Upper lobe of right lung (tissue), 1 donor: ENCODE results near the gene SPAG6. TPM values are rescaled to one million over a fixed set of nuclear protein-coding genes. Genes with fewer than 3 reads are reported as not detected.

ENCODE experiments used
- ATAC-seq: fragments of 200-7000 bp; cut with Tn5 transposase; one replicate; pipeline ENCODE4 v1.9.1; 2020; ENCODE audit warnings: mild to moderate bottlenecking, moderate library complexity
- DNase-seq: peaks from one replicate; pipeline ENCODE4 v3.0.0-alpha.2; 2020
- H3K27ac ChIP-seq: fragments of 200-600 bp; one replicate; pipeline ENCODE4 v1.8.0; 2022
- H3K27me3 ChIP-seq: fragments of 200-600 bp; one replicate; pipeline ENCODE4 v1.8.0; 2022; ENCODE audit warnings: mild to moderate bottlenecking
- H3K36me3 ChIP-seq: fragments of 200-600 bp; one replicate; pipeline ENCODE4 v1.8.0; 2022
- H3K4me1 ChIP-seq: fragments of 200-600 bp; one replicate; pipeline ENCODE4 v1.8.0; 2022
- H3K4me3 ChIP-seq: fragments of 200-600 bp; one replicate; pipeline ENCODE4 v1.8.0; 2022; ENCODE audit warnings: mild to moderate bottlenecking
- H3K9me3 ChIP-seq: fragments of 200-600 bp; one replicate; pipeline ENCODE4 v1.8.0; 2022
- intact Hi-C: fragments of 100-400 bp; cut with DNase I; formaldehyde crosslinking; loops from one replicate; pipeline ENCODE4 v1.11.0; 2022
- total RNA-seq: library from RNA; stranded (reverse); fragmentation: NEBNext Ultra II Directional; extraction: Animal tissue kit (Norgen Biotek cat#: 25700); gene quantifications from one replicate; pipeline ENCODE4 v1.2.1, GENCODE V29; 2021
- TF ChIP-seq, protein P1 (sequence below): fragments of 200-600 bp; IDR thresholded peaks from one replicate; pipeline ENCODE4 v1.8.0; 2022; ENCODE audit warnings: antibody characterized with exemption
- donor health status: DM: no; HTN: yes; CAD: no; lungs with severe emphysema.

The SPAG6 gene
- total RNA-seq, 1 donor from 2014 or later = not detected

DNA sequence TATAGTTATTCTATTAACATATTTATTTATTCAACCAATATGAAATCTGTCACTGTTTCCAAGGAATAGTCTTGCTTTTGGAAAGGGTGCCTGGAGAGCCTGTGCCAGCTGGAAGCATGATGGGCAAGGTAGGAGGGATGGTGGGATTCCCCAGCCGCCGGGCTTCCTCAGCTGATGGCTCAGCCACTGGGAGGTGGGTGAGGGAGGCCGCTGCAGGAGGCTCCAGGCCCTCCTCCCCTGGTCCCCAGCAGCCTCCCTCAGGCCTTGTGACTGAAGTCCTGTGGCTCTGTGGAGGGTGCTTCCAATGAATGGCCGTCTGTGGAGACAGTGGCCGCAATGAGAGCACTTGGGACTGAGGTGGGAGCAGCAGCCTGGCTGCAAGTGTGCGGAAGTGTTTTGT lies 27.0 kb downstream of the SPAG6 start:
- no peak for DNase-seq
- H3K9me3 ChIP-seq = no peaks in the 10 kb centered on the region
- H3K36me3 ChIP-seq = no peaks in the 10 kb centered on the region
- intact Hi-C loops = no loop called here
- no peaks in the 10 kb centered on the region for H3K27me3 ChIP-seq
- no peak for ATAC-seq
- no peaks in the 10 kb centered on the region for H3K4me1 ChIP-seq
- TF ChIP-seq, protein P1, sequence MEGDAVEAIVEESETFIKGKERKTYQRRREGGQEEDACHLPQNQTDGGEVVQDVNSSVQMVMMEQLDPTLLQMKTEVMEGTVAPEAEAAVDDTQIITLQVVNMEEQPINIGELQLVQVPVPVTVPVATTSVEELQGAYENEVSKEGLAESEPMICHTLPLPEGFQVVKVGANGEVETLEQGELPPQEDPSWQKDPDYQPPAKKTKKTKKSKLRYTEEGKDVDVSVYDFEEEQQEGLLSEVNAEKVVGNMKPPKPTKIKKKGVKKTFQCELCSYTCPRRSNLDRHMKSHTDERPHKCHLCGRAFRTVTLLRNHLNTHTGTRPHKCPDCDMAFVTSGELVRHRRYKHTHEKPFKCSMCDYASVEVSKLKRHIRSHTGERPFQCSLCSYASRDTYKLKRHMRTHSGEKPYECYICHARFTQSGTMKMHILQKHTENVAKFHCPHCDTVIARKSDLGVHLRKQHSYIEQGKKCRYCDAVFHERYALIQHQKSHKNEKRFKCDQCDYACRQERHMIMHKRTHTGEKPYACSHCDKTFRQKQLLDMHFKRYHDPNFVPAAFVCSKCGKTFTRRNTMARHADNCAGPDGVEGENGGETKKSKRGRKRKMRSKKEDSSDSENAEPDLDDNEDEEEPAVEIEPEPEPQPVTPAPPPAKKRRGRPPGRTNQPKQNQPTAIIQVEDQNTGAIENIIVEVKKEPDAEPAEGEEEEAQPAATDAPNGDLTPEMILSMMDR = no peak
- no peak overlapping the region for H3K27ac ChIP-seq
- H3K4me3 ChIP-seq = no peak overlapping the region

DNA sequence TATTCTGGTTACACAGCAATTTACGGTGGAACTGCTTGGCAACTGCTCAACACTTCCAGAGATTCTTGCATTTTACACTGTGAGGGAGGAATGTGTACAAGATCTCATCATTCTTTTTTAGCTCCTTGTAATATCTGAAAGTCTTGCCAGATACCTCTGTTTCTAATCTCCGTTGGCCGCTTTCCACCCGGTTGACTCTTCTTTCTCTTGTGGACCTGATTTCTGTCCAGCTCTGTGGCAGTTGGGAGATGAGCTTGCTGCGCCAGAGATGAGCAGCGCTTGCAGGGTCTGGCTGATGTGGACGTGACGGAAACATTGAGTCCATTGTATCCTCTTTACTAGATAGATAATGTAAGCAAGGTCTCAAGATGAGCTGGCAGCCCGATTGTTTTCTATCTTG lies 27.6 kb downstream of the SPAG6 start:
- Histone ChIP-seq H3K27me3 (no peaks in the 10 kb centered on the region), H3K27ac (no peak overlapping the region), H3K36me3 (no peaks in the 10 kb centered on the region), H3K4me3 (no peak overlapping the region), H3K4me1 (no peaks in the 10 kb centered on the region), H3K9me3 (no peaks in the 10 kb centered on the region)
- TF ChIP-seq, protein P1 = no peak
- DNase-seq = no peak
- intact Hi-C loops = no loop called here
- ATAC-seq = no peak

DNA sequence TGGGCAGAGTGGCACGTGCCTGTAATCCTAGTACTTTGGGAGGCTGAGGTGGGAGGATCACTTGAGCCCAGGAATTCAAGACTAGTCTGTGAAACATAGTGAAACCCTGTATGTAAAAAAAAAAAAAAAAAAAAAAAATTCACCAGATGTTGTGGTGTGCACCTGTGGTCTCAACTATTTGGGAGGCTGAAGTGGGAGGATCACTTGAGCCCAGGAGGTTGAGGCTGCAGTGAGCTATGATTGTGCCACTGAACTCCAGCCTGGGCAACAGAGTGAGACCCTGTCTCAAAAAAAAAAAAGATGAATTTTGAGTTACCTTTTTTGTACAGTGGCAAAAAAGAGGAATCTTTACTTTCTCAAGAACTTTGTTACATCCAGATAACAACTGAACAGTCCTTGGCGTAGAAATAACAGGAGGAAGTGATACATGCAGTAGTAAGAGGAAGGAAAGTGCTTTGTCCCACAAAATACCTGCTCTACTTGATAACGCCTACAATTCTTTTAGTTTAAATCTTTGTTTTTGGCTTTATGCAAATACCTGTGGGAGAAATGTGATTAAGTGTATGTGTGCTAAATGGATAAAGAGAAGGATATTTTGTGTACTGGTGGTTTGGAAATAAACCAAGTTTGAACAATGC lies 29.3 kb downstream of the SPAG6 start:
- Histone ChIP-seq H3K4me1 (no peaks in the 10 kb centered on the region), H3K27me3 (no peaks in the 10 kb centered on the region), H3K9me3 (no peaks in the 10 kb centered on the region), H3K4me3 (no peak overlapping the region), H3K36me3 (no peaks in the 10 kb centered on the region), H3K27ac (no peak overlapping the region)
- no peak for ATAC-seq
- TF ChIP-seq, protein P1 = no peak
- intact Hi-C loops = no loop called here
- no peak for DNase-seq

DNA sequence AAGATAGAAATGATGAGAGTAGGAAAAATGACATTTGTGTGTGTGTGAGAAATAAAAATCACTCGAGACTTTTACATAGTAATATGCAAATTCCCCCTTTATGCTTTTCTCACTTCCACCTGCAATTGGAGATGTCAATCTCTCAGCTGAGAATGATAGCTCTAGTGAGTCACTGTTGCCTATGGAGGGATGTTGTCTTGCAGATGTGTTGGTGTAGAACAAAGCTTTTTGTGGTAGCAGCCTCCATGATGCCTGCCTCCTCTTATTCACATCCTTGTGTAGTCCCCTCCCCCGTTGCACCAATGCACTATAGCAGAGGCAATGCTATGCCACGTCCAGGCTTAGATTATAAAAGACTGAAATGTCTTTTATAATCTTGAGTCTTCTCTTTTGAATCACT lies 33.8 kb downstream of the SPAG6 start:
- no peak overlapping the region for H3K4me3 ChIP-seq
- no peaks in the 10 kb centered on the region for H3K4me1 ChIP-seq
- no peak overlapping the region for H3K27ac ChIP-seq
- no peaks in the 10 kb centered on the region for H3K9me3 ChIP-seq
- no peaks in the 10 kb centered on the region for H3K36me3 ChIP-seq
- ATAC-seq (no peak), DNase-seq (no peak)
- H3K27me3 ChIP-seq = no peaks in the 10 kb centered on the region
- intact Hi-C loops = no loop called here
- TF ChIP-seq, protein P1 = no peak

DNA sequence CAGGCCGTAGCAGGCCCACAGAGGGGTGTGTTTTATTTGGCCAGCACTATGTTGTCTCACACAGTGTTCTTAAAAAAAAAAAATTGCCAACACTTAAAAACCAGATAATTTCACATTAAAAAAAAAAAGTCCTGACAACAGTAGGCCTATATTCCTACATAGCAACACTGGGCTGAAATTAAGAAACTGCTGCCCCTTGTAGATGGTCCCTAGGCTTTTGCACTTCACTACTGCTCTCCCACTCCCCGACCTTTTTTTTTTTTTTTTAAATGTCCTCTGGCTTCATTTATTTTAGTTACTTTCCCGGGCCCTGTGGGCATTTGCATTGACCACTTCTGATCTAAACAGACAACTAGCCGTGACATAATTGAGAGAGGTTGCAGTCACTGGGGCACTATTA lies 36.0 kb downstream of the SPAG6 start:
- intact Hi-C loops = no loop called here
- no peaks in the 10 kb centered on the region for H3K36me3 ChIP-seq
- TF ChIP-seq, protein P1 = no peak
- no peak overlapping the region for H3K27ac ChIP-seq
- no peaks in the 10 kb centered on the region for H3K27me3 ChIP-seq
- ATAC-seq (no peak), DNase-seq (no peak)
- no peak overlapping the region for H3K4me3 ChIP-seq
- H3K4me1 ChIP-seq = no peaks in the 10 kb centered on the region
- no peaks in the 10 kb centered on the region for H3K9me3 ChIP-seq

DNA sequence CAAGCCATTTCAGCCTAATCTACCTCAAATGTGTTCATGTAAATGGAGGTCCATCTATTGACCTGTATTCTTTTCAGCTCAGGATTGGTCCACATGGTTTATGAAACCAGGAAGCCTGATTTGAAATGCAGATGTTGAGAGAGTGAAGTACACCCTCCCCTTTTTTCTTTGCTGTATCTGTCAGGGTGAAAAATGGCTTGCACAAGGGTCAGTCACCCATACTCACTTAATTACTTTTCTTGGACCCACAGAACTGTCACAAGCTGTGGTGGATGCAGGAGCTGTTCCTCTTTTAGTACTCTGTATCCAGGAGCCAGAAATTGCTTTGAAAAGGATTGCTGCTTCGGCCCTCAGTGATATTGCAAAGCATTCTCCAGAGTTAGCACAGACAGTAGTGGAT lies 41.2 kb downstream of the SPAG6 start:
- H3K36me3 ChIP-seq = no peaks in the 10 kb centered on the region
- no peaks in the 10 kb centered on the region for H3K9me3 ChIP-seq
- DNase-seq = no peak
- no peak for ATAC-seq
- H3K4me3 ChIP-seq = no peak overlapping the region
- TF ChIP-seq, protein P1 = no peak
- H3K27me3 ChIP-seq = no peaks in the 10 kb centered on the region
- intact Hi-C loops = no loop called here
- H3K27ac ChIP-seq = no peak overlapping the region
- no peaks in the 10 kb centered on the region for H3K4me1 ChIP-seq
